Kidney (tissue), 14 donors: ENCODE results near the gene GALNT17. TPM values are rescaled to one million over a fixed set of nuclear protein-coding genes. Genes with fewer than 3 reads are reported as not detected.
"Not testable (repeated sequence)": the region's sequence is repeated elsewhere in the genome, so short reads cannot be mapped to it uniquely, and the experiment has no call there.

Experiments
- DNase-seq, 5 donors: peaks; one replicate each; pipeline ENCODE4 v3.0.0-alpha.2; 2013 to 2020
- FAIRE-seq: peaks from 2 replicates; lab custom pipeline; 2012; peaks lifted over from hg19 to GRCh38; lab: Jason Lieb, UNC
- H3K27ac ChIP-seq, 2 donors: one replicate each; pipeline ENCODE4 v1.7.0; 2013; ENCODE audit warnings: low read depth in 2 of 2, low read length in 2 of 2, inconsistent platforms in 1 of 2
- H3K27me3 ChIP-seq: one replicate; pipeline ENCODE4 v1.7.1; 2013; ENCODE audit warnings: low read length, inconsistent platforms; ENCODE audit not compliant: control insufficient read depth, insufficient read depth
- H3K36me3 ChIP-seq, 3 donors: one replicate each; pipeline versions ENCODE4 v1.7.0 to v1.7.1; 2013; ENCODE audit warnings: low read length in 3 of 3, control low read depth in 1 of 3, inconsistent platforms in 1 of 3; ENCODE audit not compliant: insufficient read depth in 3 of 3, control insufficient read depth in 2 of 3
- H3K4me1 ChIP-seq, 3 donors: one replicate each; pipeline versions ENCODE4 v1.7.0 to v1.7.1; 2013; ENCODE audit warnings: low read length in 3 of 3, inconsistent platforms in 1 of 3, low read depth in 1 of 3; ENCODE audit not compliant: control insufficient read depth in 2 of 3, insufficient read depth in 2 of 3
- H3K4me3 ChIP-seq, 3 donors: one replicate each; pipeline versions ENCODE4 v1.7.0 to v1.8.1; 2013; ENCODE audit warnings: low read length in 3 of 3, control low read depth in 1 of 3, inconsistent platforms in 1 of 3
- H3K9ac ChIP-seq, 3 donors: one replicate each; pipeline versions ENCODE4 v1.7.0 to v1.7.1; 2013; ENCODE audit warnings: low read length in 3 of 3, control low read depth in 1 of 3, inconsistent platforms in 1 of 3
- H3K9me3 ChIP-seq, 3 donors: one replicate each; pipeline versions ENCODE4 v1.7.0 to v1.7.1; 2013; ENCODE audit warnings: low read length in 3 of 3, control low read depth in 1 of 3, inconsistent platforms in 1 of 3; ENCODE audit not compliant: control insufficient read depth in 2 of 3, insufficient read depth in 1 of 3
- intact Hi-C: fragments of 100-400 bp; cut with DNase I; formaldehyde crosslinking; loops from one replicate; pipeline ENCODE4 v1.11.1; 2022
- polyA plus RNA-seq: library from polyadenylated mRNA; stranded (reverse); fragments of 350-450 nt; fragmentation: Illumina TruSeq; extraction: RNeasy Lipid Tissue Mini Kit (QIAGEN cat#74804); gene quantifications from one replicate; pipeline ENCODE4 v1.2.3, GENCODE V29; 2014; ENCODE audit warnings: low read depth, low replicate concordance; ENCODE audit not compliant: insufficient read depth
- total RNA-seq: library from RNA; stranded (reverse); fragmentation: NEBNext Ultra II Directional; extraction: Animal tissue kit (Norgen Biotek cat#: 25700); gene quantifications from one replicate; pipeline ENCODE4 v1.2.1, GENCODE V29; 2021
- TF ChIP-seq, protein P1 (sequence below): IDR thresholded peaks from 3 replicates; pipeline ENCODE4 v1.5.1; 2012; ENCODE audit warnings: mild to moderate bottlenecking, moderate library complexity, borderline replicate concordance; ENCODE audit not compliant: insufficient read depth; ENCODE audit errors: extremely low read depth
- donor health status: control.
- donor health status: control.
- donor health status: control.
- donor health status: control.
- donor health status: control.
- donor health status: DM: yes; HTN: yes; CAD: no.
- donor health status: Normal renal cell carcinoma (clear cell type).

GALNT17 gene
- total and polyA plus RNA-seq, 2 donors from 2014 or later = 2.4 to 5.5 TPM

DNA sequence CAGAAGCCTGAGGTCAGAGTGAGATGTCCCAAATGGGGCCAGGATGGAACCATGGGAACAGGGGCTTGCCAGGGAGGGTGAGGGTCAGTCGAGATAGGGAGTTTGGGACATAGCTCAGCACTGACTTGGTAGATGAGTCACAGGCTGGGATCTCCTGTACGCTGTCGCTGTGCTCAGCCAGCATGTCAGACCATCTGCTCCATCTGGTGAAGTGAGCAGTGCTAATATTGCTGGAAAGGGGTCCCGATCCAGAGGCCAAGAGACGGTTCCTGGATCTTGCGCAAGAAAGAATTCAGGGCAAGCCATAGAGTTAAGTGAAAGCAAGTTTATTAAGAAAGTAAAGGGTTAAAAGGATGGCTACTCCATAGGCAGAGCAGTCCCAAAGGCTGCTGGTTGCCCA, 505.6 kb downstream of the GALNT17 start:
- no peak overlapping the region for H3K9ac ChIP-seq
- H3K27me3 ChIP-seq = no peaks in the 10 kb centered on the region
- DNase-seq (no peak), FAIRE-seq (no peak)
- peaks cover 0 to 2% (median 0%) of the 10 kb centered on the region in 3 donors for H3K4me1 ChIP-seq
- TF ChIP-seq, protein P1, sequence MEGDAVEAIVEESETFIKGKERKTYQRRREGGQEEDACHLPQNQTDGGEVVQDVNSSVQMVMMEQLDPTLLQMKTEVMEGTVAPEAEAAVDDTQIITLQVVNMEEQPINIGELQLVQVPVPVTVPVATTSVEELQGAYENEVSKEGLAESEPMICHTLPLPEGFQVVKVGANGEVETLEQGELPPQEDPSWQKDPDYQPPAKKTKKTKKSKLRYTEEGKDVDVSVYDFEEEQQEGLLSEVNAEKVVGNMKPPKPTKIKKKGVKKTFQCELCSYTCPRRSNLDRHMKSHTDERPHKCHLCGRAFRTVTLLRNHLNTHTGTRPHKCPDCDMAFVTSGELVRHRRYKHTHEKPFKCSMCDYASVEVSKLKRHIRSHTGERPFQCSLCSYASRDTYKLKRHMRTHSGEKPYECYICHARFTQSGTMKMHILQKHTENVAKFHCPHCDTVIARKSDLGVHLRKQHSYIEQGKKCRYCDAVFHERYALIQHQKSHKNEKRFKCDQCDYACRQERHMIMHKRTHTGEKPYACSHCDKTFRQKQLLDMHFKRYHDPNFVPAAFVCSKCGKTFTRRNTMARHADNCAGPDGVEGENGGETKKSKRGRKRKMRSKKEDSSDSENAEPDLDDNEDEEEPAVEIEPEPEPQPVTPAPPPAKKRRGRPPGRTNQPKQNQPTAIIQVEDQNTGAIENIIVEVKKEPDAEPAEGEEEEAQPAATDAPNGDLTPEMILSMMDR = no peak
- H3K4me3 ChIP-seq = no peak overlapping the region
- H3K27ac ChIP-seq = no peak overlapping the region
- no peaks in the 10 kb centered on the region for H3K36me3 ChIP-seq
- intact Hi-C loops = no loop called here
- no peaks in the 10 kb centered on the region for H3K9me3 ChIP-seq

DNA sequence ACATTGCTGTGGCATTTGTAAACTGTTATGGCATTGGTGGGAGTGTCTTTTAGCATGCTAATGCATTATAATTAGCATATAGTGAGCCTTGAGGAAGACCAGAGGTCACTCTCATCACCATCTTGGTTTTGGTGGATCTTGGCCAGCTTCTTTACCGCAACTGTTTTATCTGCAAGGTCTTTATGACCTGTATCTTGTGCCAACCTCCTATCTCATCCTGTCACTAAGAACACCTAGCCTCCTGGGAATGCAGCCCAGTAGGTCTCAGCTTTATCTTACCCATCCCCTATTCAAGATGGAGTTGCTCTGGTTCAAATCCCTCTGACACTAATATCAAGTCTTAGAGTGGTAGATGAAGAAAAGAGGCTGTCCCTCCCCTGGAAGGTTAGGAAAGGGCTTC, 506.2 kb downstream of the GALNT17 start:
- no peaks in the 10 kb centered on the region for H3K9me3 ChIP-seq
- H3K9ac ChIP-seq = no peak overlapping the region
- H3K27ac ChIP-seq = no peak overlapping the region
- no peak for FAIRE-seq
- no peaks in the 10 kb centered on the region for H3K36me3 ChIP-seq
- peaks cover 0 to 2% (median 0%) of the 10 kb centered on the region in 3 donors for H3K4me1 ChIP-seq
- no peak overlapping the region for H3K4me3 ChIP-seq
- TF ChIP-seq, protein P1 = no peak
- intact Hi-C loops = no loop called here
- no peaks in the 10 kb centered on the region for H3K27me3 ChIP-seq
- DNase-seq = no peak

DNA sequence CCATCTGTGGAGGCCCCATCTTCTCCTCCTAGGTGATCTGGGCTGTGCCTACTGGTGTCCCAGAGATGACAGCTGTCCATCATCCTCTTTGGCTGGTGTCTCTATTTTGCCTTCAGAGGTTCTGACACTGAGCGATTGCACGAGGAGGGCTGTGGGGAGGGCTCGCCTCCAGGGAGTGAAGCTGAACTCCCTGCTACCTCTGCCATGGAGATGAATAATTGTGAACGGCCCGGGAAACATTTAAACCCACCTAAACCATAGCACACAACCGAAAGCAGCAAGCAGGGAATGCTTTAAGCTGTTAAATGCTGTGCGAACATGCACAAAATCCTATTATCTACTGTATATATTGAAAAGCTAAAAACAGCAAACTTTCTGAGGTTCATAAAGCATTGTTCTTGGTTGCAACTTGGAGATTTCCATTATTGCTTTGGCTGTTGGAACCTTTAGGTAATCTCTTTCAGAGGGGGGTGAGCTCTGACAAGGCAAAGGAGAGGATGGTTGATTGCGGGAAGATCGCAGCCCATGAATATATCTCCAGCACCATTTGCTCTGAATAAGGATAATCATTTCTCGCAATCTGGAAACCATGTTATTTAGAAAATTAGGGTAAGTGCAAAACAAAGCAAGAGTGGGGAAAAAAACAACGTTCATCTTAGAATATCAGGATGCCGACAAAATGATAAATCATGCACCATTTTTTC, 507.6 kb downstream of the GALNT17 start:
- Histone ChIP-seq H3K27me3 (no peaks in the 10 kb centered on the region), H3K4me1 (no peaks in the 10 kb centered on the region), H3K36me3 (no peaks in the 10 kb centered on the region), H3K27ac (no peak overlapping the region), H3K4me3 (no peak overlapping the region), H3K9me3 (no peaks in the 10 kb centered on the region), H3K9ac (no peak overlapping the region)
- intact Hi-C loops = no loop called here
- no peak for DNase-seq
- TF ChIP-seq, protein P1 = no peak
- no peak for FAIRE-seq

DNA sequence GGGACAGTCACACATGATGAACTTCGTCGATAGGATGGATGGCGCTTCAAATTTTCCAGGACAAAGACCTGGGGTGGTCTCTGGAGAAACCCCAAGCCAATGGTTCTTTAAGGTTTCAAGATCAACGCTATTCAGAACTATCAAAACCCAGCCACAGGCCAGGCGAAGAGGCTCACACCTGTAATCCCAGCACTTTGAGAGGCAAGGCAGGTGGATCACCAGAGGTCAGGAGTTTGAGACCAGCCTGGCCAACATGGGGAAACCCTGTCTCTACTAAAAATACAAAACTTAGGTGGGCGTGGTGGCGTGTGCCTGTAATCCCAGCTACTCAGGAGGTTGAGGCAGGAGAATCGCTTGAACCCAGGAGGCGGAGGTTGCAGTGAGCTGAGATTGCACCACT, 511.1 kb downstream of the GALNT17 start:
- H3K9me3 ChIP-seq, H3K27me3 ChIP-seq, H3K36me3 ChIP-seq, DNase-seq, intact Hi-C loops, FAIRE-seq, H3K9ac ChIP-seq, H3K27ac ChIP-seq, H3K4me1 ChIP-seq, H3K4me3 ChIP-seq: not testable (repeated sequence)
